Measurements from ENCODE around the gene ZNF529. TPM values are rescaled to one million over a fixed set of nuclear protein-coding genes. Genes with fewer than 3 reads are reported as not detected.

The ZNF529 gene
- total and polyA plus RNA-seq, 2 of the 8 experiments (the other 6 are each of a cell fraction or from before 2014, with no cell fraction given), result 8.4 to 14.1 TPM

DNA sequence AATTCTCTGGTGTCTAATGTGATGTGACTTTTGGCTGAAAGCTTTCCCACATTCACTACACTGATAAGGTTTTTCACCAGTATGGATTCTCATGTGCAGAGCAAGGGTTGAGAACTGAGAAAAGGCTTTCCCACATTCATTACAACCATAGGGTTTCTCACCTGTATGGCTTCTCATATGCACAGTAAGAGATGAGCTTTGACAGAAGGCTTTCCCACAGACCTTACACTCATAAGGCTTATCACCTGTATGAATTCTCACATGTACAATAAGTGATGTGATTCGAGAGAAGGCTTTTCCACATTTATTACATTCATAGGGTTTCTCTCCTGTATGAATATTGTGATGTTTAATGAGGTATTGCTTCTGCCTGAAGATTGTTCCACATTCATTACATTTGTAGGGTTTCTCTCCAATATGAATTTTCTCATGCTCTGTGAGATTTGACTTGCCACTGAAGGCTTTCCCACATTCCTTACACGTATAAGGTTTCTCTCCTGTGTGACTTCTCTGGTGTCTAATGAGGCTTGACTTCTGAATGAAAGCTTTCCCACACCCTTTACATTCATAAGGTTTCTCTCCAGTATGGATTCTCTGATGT, 59.0 kb downstream of the ZNF529 start:
- Histone ChIP-seq H3K14ac (ENCODE audit: insufficient read length) (no peak overlapping the region), H4K91ac (replicated peaks; ENCODE audit: insufficient read length, low read length) (no peak overlapping the region), H2BK120ac (replicated peaks; ENCODE audit: low read depth, low read length) (no peak overlapping the region), H3K27ac (ENCODE audit: low read depth, low read length) (no peak overlapping the region), H3K4me3 (ENCODE audit: extremely low read depth in 1 of 4, insufficient read depth in 2 of 4, low read depth in 3 of 4, low read length in 4 of 4) (peak overlapping the region in 1 of 4 experiments; percentile 19; a peak in 1 of 8 replicates), H3K23me2 (ENCODE audit: low read depth, low read length) (no peaks in the 10 kb centered on the region), H3K18ac (ENCODE audit: extremely low read depth, low read length) (no peak overlapping the region), H3K79me1 (ENCODE audit: low read depth, low read length) (no peaks in the 10 kb centered on the region), H3K9me3 (ENCODE audit: insufficient read depth in 2 of 2, low read depth in 1 of 2, low read length in 1 of 2) (peaks cover 74 to 80% of the 10 kb centered on the region in 2 experiments), H2BK15ac (ENCODE audit: low read length) (no peak overlapping the region), H3K4me2 (ENCODE audit: insufficient read depth in 1 of 2, low read depth in 2 of 2, low read length in 2 of 2) (no peak overlapping the region), H3K27me3 (replicated peaks in 1 of 4; ENCODE audit: control insufficient read depth in 3 of 4, extremely low read depth in 1 of 4, insufficient read depth in 3 of 4, low read length in 3 of 4) (no peaks in the 10 kb centered on the region), H2AK5ac (ENCODE audit: low read depth, low read length) (no peak overlapping the region), H3K4ac (replicated peaks; ENCODE audit: insufficient read length, low read depth, low read length) (no peak overlapping the region), H2BK5ac (ENCODE audit: low read depth, low read length) (no peak overlapping the region), H3K36me3 (ENCODE audit: control insufficient read depth in 2 of 4, insufficient read depth in 4 of 4, low read length in 3 of 4) (peaks cover 22 to 78% (median 49%) of the 10 kb centered on the region in 4 experiments), H2BK20ac (ENCODE audit: low read length) (no peak overlapping the region), H3K9ac (replicated peaks in 1 of 4; ENCODE audit: extremely low read depth in 1 of 4, low read depth in 3 of 4, low read length in 3 of 4) (no peak overlapping the region), H4K8ac (ENCODE audit: extremely low read depth, insufficient read depth, low read length) (no peak overlapping the region; the same call in 1 of the 2 replicates), H4K20me1 (replicated peaks in 1 of 2; ENCODE audit: control insufficient read depth in 1 of 2, insufficient read depth in 2 of 2, low read length in 2 of 2) (no peaks in the 10 kb centered on the region), H2AFZ (ENCODE audit: low read length) (no peak overlapping the region), H2BK12ac (ENCODE audit: low read depth, low read length) (no peak overlapping the region), H3K4me1 (replicated peaks in 1 of 4; ENCODE audit: control insufficient read depth in 3 of 4, insufficient read depth in 4 of 4, low read length in 3 of 4) (no peaks in the 10 kb centered on the region), H3K23ac (ENCODE audit: insufficient read length) (no peak overlapping the region), H4K5ac (ENCODE audit: insufficient read length, low read depth, low read length) (no peak overlapping the region), H3K56ac (replicated peaks; ENCODE audit: insufficient read length, low read depth, low read length) (no peak overlapping the region), H3K79me2 (ENCODE audit: control insufficient read depth in 1 of 2, insufficient read depth in 2 of 2, low read length in 2 of 2) (peaks cover 0 to 20% of the 10 kb centered on the region in 2 experiments; a peak in 2 of 4 replicates)
- 95% methylated on average over 2 of the region's 2 CpGs; no CpG with 5 or more reads in 1 of the 2 experiments for WGBS, 2 experiments (ENCODE audit: extremely low coverage in 1 of 2, insufficient coverage in 1 of 2, insufficient read length in 1 of 2, insufficient replicate concordance in 2 of 2, low coverage in 1 of 2, low lambda C conversion rate in 2 of 2, missing lambda C conversion rate in 1 of 2)
- DNase-seq (ENCODE audit: low read depth in 1 of 2, low spot score in 2 of 2), result no peak
- CTCF ChIA-PET (ENCODE audit: partially characterized antibody), result no interaction called here
- FAIRE-seq, result no peak
- no peak for TF ChIP-seq ATF2 (IDR thresholded peaks at IDR 0.05; ENCODE audit: low read length)
- peak; percentile 80 for TF ChIP-seq ZNF274 (IDR thresholded peaks at IDR 0.05; ENCODE audit: borderline replicate concordance, extremely low read depth, low read length)
- TF ChIP-seq SUZ12 (IDR thresholded peaks at IDR 0.05; ENCODE audit: low read length), result no peak
- POLR2A ChIA-PET (ENCODE audit: partially characterized antibody), result interaction anchor here (0.9 kb wide), 2 partner anchors 15 to 180 kb away, joined by 3 to 4 read pairs; no protein-coding TSS in a partner anchor
